Mucosa of descending colon (tissue), 3 donors: ENCODE measurements around the gene CCDC71L. TPM values are rescaled to one million over a fixed set of nuclear protein-coding genes. Genes with fewer than 3 reads are reported as not detected.

ENCODE experiments used
- ATAC-seq: fragments of 200-7000 bp; cut with Tn5 transposase; one replicate; pipeline ENCODE4 v1.9.1; 2020; ENCODE audit warnings: mild to moderate bottlenecking, moderate library complexity
- DNase-seq, 3 donors: peaks; one replicate each; pipeline ENCODE4 v3.0.0-alpha.2; 2020
- H3K36me3 ChIP-seq: fragments of 200-600 bp; one replicate; pipeline ENCODE4 v1.8.0; 2021; ENCODE audit warnings: low read depth, mild to moderate bottlenecking
- H3K4me1 ChIP-seq: fragments of 200-600 bp; one replicate; pipeline ENCODE4 v1.8.0; 2021; ENCODE audit warnings: low read depth, mild to moderate bottlenecking
- H3K4me3 ChIP-seq: fragments of 200-600 bp; one replicate; pipeline ENCODE4 v1.8.0; 2021; ENCODE audit warnings: mild to moderate bottlenecking
- H3K9me3 ChIP-seq: fragments of 200-600 bp; one replicate; pipeline ENCODE4 v1.8.0; 2021; ENCODE audit warnings: mild to moderate bottlenecking
- CTCF ChIP-seq: fragments of 200-600 bp; IDR thresholded peaks from one replicate; pipeline ENCODE4 v1.8.0; 2022; ENCODE audit warnings: antibody characterized with exemption, mild to moderate bottlenecking
- intact Hi-C, 2 donors: fragments of 100-400 bp; cut with DNase I in 1 of 2; cut with micrococcal nuclease in 1 of 2; formaldehyde crosslinking; loops; one replicate each; pipeline versions ENCODE4 v1.11.0 to v1.11.1; 2022; cut with DNase I, micrococcal nuclease
- total RNA-seq, 3 donors: library from RNA; stranded (reverse); fragmentation: NEBNext Ultra II Directional in 2 of 3; extraction: Animal tissue kit (Norgen Biotek cat#: 25700) in 2 of 3; gene quantifications; one replicate each; pipeline versions ENCODE4 v1.2.1 to v1.2.4, GENCODE V29; 2021 to 2023
- donor health status: DM: no; HTN: no; CAD: no; lungs with moderate emphysema.
- donor health status: DM: no; HTN: no; CAD: no.
- donor health status: DM: no; HTN: yes; CAD: no.

The CCDC71L gene
- total RNA-seq, 3 donors from 2014 or later = 17.4 to 25.6 (median 22.1) TPM

- peak overlapping the region; percentile 78 for H3K4me3 ChIP-seq
- H3K9me3 ChIP-seq = no peaks in the 10 kb centered on the region
- no peak for TF ChIP-seq CTCF
- H3K4me1 ChIP-seq = peaks cover 12% of the 10 kb centered on the region
- no peaks in the 10 kb centered on the region for H3K36me3 ChIP-seq
- DNase-seq (no peak), ATAC-seq (no peak)
- intact Hi-C loops = loop anchor here in 1 of 2 donors (5.0 to 10.0 kb wide), 2 partner anchors 78 to 115 kb away; no protein-coding TSS in a partner anchor
Measured at GRCh38 chr7:106659166-106659962, 1.6 kb downstream of the CCDC71L start.

- intact Hi-C loops = loop anchor here in 1 of 2 donors (5.0 to 10.0 kb wide), 2 partner anchors 79 to 114 kb away; no protein-coding TSS in a partner anchor
- DNase-seq (no peak), ATAC-seq (no peak)
- TF ChIP-seq CTCF = no peak
- no peaks in the 10 kb centered on the region for H3K36me3 ChIP-seq
- peaks cover 12% of the 10 kb centered on the region for H3K4me1 ChIP-seq
- H3K9me3 ChIP-seq = no peaks in the 10 kb centered on the region
- H3K4me3 ChIP-seq = no peak overlapping the region
Measured at GRCh38 chr7:106658316-106659165, 2.4 kb downstream of the CCDC71L start.

GRCh38 chr7:106657085-106657991 is 3.6 kb downstream of the CCDC71L start:
- ATAC-seq (no peak), DNase-seq (no peak)
- no peak for TF ChIP-seq CTCF
- H3K4me1 ChIP-seq = peaks cover 12% of the 10 kb centered on the region
- no peaks in the 10 kb centered on the region for H3K9me3 ChIP-seq
- H3K4me3 ChIP-seq = no peak overlapping the region
- no peaks in the 10 kb centered on the region for H3K36me3 ChIP-seq
- intact Hi-C loops = loop anchor here in 1 of 2 donors (5.0 to 10.0 kb wide), 2 partner anchors 80 to 113 kb away; no protein-coding TSS in a partner anchor

- ATAC-seq (no peak), DNase-seq (no peak)
- H3K36me3 ChIP-seq = no peaks in the 10 kb centered on the region
- H3K4me3 ChIP-seq = no peak overlapping the region
- no peak for TF ChIP-seq CTCF
- intact Hi-C loops = loop anchor here in 1 of 2 donors (5.0 to 10.0 kb wide), 2 partner anchors 81 to 111 kb away; no protein-coding TSS in a partner anchor
- H3K9me3 ChIP-seq = no peaks in the 10 kb centered on the region
- H3K4me1 ChIP-seq = peaks cover 12% of the 10 kb centered on the region
Measured at GRCh38 chr7:106655703-106656498, 5.1 kb downstream of the CCDC71L start.
